Measurements from ENCODE around the gene AP1B1.

DNA sequence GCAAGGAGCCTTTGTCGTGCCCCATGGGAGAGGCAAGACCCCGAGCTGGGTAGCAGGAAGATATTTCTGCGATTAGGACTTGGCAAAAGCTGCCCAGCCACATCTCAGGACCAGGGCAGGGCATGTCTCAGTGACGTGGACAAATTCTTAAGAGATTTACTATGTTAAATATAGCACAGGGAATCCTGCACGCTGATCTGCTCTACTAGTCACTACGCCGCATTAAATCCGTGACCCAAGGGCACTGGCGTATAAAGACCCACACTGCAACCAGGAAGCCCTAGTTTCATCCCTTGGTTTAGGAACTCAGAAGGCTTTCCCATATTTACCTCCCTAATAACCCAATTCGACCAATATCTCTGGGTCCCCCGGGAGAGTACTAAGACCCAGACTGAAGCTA, 35.1 kb downstream of the AP1B1 start:
- TF ChIP-seq, protein P1, sequence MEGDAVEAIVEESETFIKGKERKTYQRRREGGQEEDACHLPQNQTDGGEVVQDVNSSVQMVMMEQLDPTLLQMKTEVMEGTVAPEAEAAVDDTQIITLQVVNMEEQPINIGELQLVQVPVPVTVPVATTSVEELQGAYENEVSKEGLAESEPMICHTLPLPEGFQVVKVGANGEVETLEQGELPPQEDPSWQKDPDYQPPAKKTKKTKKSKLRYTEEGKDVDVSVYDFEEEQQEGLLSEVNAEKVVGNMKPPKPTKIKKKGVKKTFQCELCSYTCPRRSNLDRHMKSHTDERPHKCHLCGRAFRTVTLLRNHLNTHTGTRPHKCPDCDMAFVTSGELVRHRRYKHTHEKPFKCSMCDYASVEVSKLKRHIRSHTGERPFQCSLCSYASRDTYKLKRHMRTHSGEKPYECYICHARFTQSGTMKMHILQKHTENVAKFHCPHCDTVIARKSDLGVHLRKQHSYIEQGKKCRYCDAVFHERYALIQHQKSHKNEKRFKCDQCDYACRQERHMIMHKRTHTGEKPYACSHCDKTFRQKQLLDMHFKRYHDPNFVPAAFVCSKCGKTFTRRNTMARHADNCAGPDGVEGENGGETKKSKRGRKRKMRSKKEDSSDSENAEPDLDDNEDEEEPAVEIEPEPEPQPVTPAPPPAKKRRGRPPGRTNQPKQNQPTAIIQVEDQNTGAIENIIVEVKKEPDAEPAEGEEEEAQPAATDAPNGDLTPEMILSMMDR (IDR thresholded peaks at IDR 0.05), result no peak
- no peak for TF ChIP-seq POLR2A (IDR thresholded peaks at IDR 0.05)
- TF ChIP-seq POLR2AphosphoS5 (IDR thresholded peaks at IDR 0.05), result no peak
